NCI-H146 treated with DMSO at 0.1 percent for 48 hours (cell line): ENCODE data around the gene CXCL11.
A peak's percentile ranks its signal among the peaks of the same experiment; 100 is the strongest.
"Not testable (repeated sequence)": the region's sequence is repeated elsewhere in the genome, so short reads cannot be mapped to it uniquely, and the experiment has no call there.

Source experiments
- DNase-seq: peaks from one replicate; lab custom pipeline; 2025; ENCODE audit not compliant: unreplicated experiment; lab: John Stamatoyannopoulos, UW

The CXCL11 gene

DNA sequence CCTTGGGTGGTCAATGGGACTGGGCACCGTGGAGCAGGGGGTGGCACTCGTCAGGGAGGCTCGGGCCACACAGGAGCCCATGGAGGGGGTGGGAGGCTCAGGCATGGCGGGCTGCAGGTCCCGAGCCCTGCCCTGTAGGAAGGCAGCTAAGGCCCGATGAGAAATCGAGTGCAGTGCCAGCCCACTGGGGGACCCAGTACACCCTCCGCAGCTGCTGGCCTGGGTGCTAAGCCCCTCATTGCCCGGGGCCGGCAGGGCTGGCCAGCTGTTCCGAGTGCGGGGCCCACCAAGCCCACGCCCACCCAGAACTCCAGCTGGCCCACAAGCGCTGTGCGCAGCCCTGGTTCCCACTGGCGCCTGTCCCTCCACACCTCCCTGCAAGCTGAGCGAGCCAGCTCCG is 7.4 kb upstream of the CXCL11 start:
- DNase-seq, result not testable (repeated sequence)

DNA sequence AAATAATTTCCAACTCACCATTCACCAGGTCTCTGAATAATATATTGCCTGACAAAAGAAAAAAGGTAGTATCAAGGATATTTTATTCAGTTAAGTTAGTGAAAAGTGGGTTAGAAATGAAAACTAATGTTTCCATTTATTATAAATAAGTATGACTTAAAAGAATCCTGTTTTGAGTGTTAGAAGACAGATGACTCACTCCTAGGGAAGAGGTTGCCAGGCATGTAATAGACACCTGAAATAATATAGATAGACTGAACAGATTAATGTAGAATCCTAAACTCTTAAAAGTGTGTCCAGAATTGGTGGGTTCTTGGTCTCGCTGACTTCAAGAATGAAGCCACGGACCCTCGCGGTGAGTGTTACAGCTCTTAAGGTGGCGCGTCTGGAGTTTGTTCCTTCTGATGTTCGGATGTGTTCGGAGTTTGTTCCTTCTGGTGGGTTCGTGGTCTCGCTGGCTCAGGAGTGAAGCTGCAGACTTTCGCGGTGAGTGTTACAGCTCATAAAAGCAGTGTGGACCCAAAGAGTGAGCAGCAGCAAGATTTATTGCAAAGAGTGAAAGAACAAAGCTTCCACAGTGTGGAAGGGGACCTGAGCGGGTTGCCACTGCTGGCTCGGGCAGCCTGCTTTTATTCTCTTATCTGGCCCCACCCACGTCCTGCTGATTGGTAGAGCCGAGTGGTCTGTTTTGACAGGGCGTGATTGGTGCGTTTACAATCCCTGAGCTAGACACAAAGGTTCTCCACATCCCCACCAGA is 6.5 kb upstream of the CXCL11 start:
- not testable (repeated sequence) for DNase-seq

GRCh38 chr4:76036855-76037254 is 985 bp upstream of the CXCL11 start:
- no peak for DNase-seq

DNA sequence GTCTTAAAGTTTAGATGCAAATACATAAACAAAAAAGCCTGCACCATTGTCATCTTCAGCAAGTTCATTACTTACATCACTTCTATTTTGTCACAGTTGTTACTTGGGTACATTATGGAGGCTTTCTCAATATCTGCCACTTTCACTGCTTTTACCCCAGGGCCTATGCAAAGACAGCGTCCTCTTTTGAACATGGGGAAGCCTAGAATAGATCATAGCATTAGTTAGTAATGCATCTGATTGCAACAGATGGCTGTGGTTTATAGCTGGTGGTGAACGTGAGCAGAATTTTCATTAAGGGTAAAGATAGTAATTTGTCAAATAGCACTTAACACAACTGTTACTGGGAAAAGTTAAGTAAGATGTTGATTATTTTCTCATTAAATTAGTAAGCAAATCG is 729 bp downstream of the CXCL11 start:
- no peak for DNase-seq

DNA sequence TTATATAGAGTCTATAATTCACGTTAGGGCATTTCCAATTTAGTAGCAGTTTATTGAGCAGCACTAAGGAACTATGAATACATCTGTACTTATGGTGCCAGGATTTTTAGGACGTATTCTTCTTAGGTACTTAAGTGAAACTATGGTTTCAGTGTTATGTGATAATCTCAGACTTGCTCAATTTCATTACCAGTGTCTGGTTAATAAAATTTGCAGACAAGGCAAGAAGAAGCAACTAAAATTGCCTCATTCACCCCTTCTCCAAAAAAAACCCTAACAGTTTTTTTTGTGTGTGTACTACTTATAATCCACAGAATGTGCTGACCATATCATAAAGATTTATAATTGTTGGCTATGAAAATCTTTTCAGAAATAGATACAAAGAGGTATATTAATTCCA is 6.6 kb downstream of the CXCL11 start:
- no peak for DNase-seq

- peak; percentile 5 for DNase-seq
Observed at GRCh38 chr4:76028350-76028765, 7.5 kb downstream of the CXCL11 start.

GRCh38 chr4:76024065-76024464 is 11.8 kb downstream of the CXCL11 start:
- no peak for DNase-seq

GRCh38 chr4:76023389-76023788 is 12.5 kb downstream of the CXCL11 start, which contains the start of gene CXCL10:
CXCL10 (minus strand) TSS chr4:76023497; CDS start chr4:76023431, 66 bp downstream.
- DNase-seq, result no peak

DNA sequence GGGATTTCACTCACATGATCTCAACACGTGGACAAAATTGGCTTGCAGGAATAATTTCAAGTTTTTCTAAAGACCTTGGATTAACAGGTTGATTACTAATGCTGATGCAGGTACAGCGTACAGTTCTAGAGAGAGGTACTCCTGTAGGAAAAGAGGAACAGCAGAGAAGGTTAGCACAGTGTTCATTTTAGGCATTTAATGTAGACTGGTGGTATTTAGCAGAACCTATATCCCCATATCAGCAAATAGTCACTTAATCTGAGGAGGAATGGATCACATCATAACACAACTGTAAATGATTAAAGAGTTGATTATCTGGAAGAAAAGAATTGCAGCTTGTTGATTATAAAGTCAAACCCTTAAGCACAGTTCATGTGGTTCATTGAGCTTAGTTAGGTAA is 13.2 kb downstream of the CXCL11 start:
- DNase-seq, result no peak

DNA sequence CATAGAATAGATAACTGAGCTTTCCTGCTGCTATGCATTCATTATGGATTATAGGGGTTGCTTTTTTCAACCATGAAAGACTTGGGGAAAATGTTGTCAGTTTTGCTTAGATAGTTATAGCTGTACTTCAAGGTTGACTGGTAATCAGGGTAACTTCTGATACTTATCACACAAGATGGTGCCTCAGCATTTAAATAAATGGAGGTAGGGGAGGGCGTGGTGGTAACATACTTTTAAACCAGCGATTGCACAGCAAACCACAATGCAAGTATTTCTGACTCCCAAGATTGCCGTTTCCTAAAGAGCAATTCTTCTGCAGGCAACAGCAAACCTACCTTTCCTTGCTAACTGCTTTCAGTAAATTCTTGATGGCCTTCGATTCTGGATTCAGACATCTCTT is 13.8 kb downstream of the CXCL11 start:
- no peak for DNase-seq

- no peak for DNase-seq
Observed at GRCh38 chr4:76017056-76017686, 18.7 kb downstream of the CXCL11 start.

DNA sequence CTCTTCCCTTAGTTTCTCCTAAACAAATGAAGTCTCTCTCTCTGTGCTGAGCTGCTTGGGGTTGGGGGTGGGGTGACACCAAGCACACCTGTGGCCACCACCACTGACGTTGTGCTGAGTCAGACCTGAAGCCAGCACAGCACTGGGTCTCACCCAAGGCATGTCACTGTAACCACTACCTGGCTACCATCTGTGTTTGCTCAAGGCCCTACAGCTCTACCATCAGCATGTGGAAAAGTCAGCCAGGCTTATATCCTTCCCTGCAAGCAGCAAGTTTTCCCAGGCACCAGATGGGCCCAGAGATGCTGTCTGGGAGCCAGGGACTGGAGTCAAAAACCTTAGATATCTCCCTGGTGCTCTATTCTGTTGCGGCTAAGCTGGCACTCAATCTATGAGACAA is 19.5 kb downstream of the CXCL11 start:
- no peak for DNase-seq

- no peak for DNase-seq
Observed at GRCh38 chr4:76013540-76013939, 22.3 kb downstream of the CXCL11 start.

GRCh38 chr4:76012388-76012801 is 23.5 kb downstream of the CXCL11 start:
- DNase-seq, result no peak

- DNase-seq, result no peak
Observed at GRCh38 chr4:76011700-76012387, 24.0 kb downstream of the CXCL11 start.

DNA sequence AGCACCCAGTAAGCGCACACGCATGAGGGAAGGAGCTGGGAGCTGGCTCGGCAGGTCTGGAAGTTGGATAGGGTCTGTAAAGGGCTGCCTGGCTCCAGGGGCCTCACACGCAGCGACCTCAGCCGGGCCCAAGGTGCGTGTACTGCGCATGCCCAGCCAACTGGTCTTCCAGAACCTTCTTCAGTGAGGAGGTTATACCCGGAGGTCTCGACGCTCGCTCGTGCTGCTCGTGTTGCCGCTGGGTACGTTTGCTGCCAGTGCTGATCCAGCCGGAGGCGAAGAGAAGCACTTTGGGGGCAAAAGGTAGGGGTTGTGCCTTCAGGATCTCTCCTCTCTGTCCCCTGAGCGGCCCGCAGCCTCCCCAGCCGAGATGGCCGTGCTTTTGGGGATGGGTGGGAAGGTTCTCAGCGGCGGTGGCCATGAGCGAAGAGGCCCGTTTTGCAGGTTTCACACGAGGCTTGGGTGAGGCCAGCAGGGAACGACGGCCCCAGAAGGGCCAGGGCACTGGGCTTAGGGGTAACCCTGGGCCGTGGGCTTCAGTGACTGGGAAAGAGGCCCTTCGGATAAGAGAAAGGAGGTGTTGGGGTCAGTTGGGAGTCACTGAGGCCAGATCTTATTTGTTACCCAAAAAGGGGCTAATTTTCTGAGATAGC is 24.7 kb downstream of the CXCL11 start:
- DNase-seq, result no peak

- DNase-seq, result no peak
Observed at GRCh38 chr4:76010576-76010975, 25.3 kb downstream of the CXCL11 start.

DNA sequence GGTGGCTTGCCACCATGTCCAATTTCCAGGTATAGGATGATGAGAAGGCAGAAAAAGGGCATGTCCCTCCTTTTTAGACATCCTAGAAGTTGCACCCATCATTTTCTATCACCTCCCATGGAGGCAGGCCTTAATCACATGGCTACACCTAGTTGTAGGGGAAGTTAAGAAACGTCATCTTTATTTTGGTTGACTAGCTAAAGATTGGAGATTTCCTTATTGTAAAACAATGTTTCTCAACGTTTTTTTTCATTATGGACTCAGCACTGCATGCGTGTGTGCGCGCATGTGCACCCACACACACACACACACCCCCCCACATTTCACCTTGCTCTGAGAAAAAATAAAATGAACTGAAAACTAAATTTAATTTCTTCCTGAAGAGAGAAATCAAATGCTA is 26.6 kb downstream of the CXCL11 start:
- DNase-seq, result no peak

GRCh38 chr4:76007089-76007862 is 28.6 kb downstream of the CXCL11 start, which contains the start of gene CXCL9:
CXCL9 (minus strand) TSS chr4:76007509; CDS start chr4:76007449, 60 bp downstream.
- no peak for DNase-seq

- DNase-seq, result no peak
Observed at GRCh38 chr4:76003620-76004019, 32.2 kb downstream of the CXCL11 start.

DNA sequence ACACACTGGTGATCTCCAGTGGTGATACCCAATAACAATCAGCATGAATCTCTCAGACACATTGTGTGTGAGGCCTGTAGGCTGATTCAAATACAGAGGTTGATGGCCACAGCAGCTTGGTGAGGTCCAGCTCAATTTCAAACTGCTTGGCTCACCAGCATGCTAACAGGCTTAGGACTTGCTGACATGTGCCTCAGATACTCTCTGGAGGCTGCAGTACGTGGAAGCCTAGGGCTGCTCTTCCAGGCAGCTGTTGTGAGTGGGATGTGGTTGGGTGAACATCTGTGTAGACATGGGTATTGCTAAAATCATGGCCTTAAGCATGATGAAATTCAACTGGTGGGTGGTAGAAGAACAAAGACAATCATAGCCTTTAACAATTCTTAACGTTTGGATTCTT is 32.8 kb downstream of the CXCL11 start:
- DNase-seq, result no peak
